ENCODE results near the gene EPHA10.

The EPHA10 gene

GRCh38 chr1:37734629-37735591 is 30.0 kb downstream of the EPHA10 start:
- DNase-seq (ENCODE audit: low spot score) = no peak

GRCh38 chr1:37732111-37732780 is 32.7 kb downstream of the EPHA10 start:
- no peak for DNase-seq (ENCODE audit: low spot score)

GRCh38 chr1:37731312-37732019 is 33.5 kb downstream of the EPHA10 start:
- DNase-seq (ENCODE audit: low spot score) = no peak

GRCh38 chr1:37730376-37730775 is 34.5 kb downstream of the EPHA10 start:
- no peak for DNase-seq (ENCODE audit: low spot score)

GRCh38 chr1:37728416-37728815 is 36.5 kb downstream of the EPHA10 start:
- no peak for DNase-seq (ENCODE audit: low spot score)

- DNase-seq (ENCODE audit: low spot score) = no peak
Measured at GRCh38 chr1:37726751-37727585, 38.0 kb downstream of the EPHA10 start.

GRCh38 chr1:37725851-37726613 is 38.9 kb downstream of the EPHA10 start:
- no peak for DNase-seq (ENCODE audit: low spot score)

GRCh38 chr1:37724575-37724974 is 40.3 kb downstream of the EPHA10 start:
- no peak for DNase-seq (ENCODE audit: low spot score)

GRCh38 chr1:37723390-37724078 is 41.4 kb downstream of the EPHA10 start:
- no peak for DNase-seq (ENCODE audit: low spot score)

- no peak for DNase-seq (ENCODE audit: low spot score)
Measured at GRCh38 chr1:37723072-37723389, 41.9 kb downstream of the EPHA10 start.

- DNase-seq (ENCODE audit: low spot score) = no peak
Measured at GRCh38 chr1:37722181-37723071, 42.5 kb downstream of the EPHA10 start.

- DNase-seq (ENCODE audit: low spot score) = no peak
Measured at GRCh38 chr1:37721565-37721964, 43.4 kb downstream of the EPHA10 start.

GRCh38 chr1:37720231-37721130 is 44.4 kb downstream of the EPHA10 start:
- no peak for DNase-seq (ENCODE audit: low spot score)

- no peak for DNase-seq (ENCODE audit: low spot score)
Measured at GRCh38 chr1:37719572-37720195, 45.2 kb downstream of the EPHA10 start.

GRCh38 chr1:37718901-37719571 is 45.9 kb downstream of the EPHA10 start:
- no peak for DNase-seq (ENCODE audit: low spot score)

GRCh38 chr1:37718181-37718900 is 46.6 kb downstream of the EPHA10 start:
- no peak for DNase-seq (ENCODE audit: low spot score)

- DNase-seq (ENCODE audit: low spot score) = no peak
Measured at GRCh38 chr1:37717631-37718030, 47.3 kb downstream of the EPHA10 start.
